Chondrocyte (in vitro differentiated cells): Measurements from ENCODE around the gene AUNIP. TPM values are rescaled to one million over a fixed set of nuclear protein-coding genes. Genes with fewer than 3 reads are reported as not detected.

Experiments used
- DNase-seq: peaks from one replicate; pipeline ENCODE4 v3.0.0; 2021; ENCODE audit warnings: mixed read lengths, low spot score
- H3K27ac Mint-ChIP-seq: one replicate; pipeline ENCODE4 v1.8.0; 2021; ENCODE audit warnings: mild to moderate bottlenecking, moderate library complexity, mixed read lengths; ENCODE audit not compliant: unreplicated experiment
- H3K27me3 Mint-ChIP-seq: 2 replicates; pipeline ENCODE4 v1.8.0; 2021; ENCODE audit warnings: low read depth, mixed read lengths
- H3K36me3 Mint-ChIP-seq: 2 replicates; pipeline ENCODE4 v1.8.0; 2021; ENCODE audit warnings: low read depth, mixed read lengths
- H3K4me1 Mint-ChIP-seq: 2 replicates; pipeline ENCODE4 v1.8.0; 2021; ENCODE audit warnings: low read depth, mild to moderate bottlenecking, mixed read lengths
- H3K4me3 Mint-ChIP-seq: one replicate; pipeline ENCODE4 v1.8.0; 2021; ENCODE audit warnings: mild to moderate bottlenecking, moderate library complexity, mixed read lengths; ENCODE audit not compliant: unreplicated experiment
- H3K9me3 Mint-ChIP-seq: 2 replicates; pipeline ENCODE4 v1.8.0; 2021; ENCODE audit warnings: low read depth, mixed read lengths
- total RNA-seq: library from RNA; stranded (reverse); gene quantifications from 3 replicates; pipeline ENCODE4 v1.2.1, GENCODE V29; 2021
- TF ChIP-seq, protein P1 (sequence below): fragments of 200-600 bp; sonication (generic); IDR thresholded peaks from 2 replicates; pipeline ENCODE4 v1.5.0; 2021; ENCODE audit warnings: antibody characterized with exemption, mild to moderate bottlenecking, moderate library complexity

Gene AUNIP
- total RNA-seq, 1 donor from 2014 or later = 0.80 TPM

DNA sequence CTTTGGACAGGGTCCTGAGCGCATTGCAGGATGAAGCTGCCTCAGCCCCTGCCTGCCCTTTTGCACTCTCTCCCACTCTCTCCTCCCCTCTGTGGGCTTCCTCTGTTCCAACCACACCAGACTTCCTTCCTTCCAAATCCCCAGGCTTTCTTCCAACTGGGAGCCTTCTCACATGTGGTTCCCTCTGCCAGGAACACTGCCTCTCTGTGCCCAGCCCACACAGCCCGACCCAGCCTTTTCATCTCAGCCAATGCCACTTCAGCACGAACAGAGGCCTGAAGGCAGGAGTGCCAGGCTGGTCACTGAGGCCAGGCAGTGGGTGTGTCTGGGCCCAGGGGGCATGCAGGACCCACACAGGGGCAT lies 53.4 kb downstream of the AUNIP start:
- Mint-ChIP-seq H3K9me3 (no peaks in the 10 kb centered on the region), H3K4me3 (no peak overlapping the region), H3K4me1 (peaks cover 41% of the 10 kb centered on the region), H3K27me3 (no peaks in the 10 kb centered on the region), H3K36me3 (peaks cover 9% of the 10 kb centered on the region), H3K27ac (peak overlapping the region; percentile 69)
- TF ChIP-seq, protein P1, sequence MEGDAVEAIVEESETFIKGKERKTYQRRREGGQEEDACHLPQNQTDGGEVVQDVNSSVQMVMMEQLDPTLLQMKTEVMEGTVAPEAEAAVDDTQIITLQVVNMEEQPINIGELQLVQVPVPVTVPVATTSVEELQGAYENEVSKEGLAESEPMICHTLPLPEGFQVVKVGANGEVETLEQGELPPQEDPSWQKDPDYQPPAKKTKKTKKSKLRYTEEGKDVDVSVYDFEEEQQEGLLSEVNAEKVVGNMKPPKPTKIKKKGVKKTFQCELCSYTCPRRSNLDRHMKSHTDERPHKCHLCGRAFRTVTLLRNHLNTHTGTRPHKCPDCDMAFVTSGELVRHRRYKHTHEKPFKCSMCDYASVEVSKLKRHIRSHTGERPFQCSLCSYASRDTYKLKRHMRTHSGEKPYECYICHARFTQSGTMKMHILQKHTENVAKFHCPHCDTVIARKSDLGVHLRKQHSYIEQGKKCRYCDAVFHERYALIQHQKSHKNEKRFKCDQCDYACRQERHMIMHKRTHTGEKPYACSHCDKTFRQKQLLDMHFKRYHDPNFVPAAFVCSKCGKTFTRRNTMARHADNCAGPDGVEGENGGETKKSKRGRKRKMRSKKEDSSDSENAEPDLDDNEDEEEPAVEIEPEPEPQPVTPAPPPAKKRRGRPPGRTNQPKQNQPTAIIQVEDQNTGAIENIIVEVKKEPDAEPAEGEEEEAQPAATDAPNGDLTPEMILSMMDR = no peak
- DNase-seq = no peak

DNA sequence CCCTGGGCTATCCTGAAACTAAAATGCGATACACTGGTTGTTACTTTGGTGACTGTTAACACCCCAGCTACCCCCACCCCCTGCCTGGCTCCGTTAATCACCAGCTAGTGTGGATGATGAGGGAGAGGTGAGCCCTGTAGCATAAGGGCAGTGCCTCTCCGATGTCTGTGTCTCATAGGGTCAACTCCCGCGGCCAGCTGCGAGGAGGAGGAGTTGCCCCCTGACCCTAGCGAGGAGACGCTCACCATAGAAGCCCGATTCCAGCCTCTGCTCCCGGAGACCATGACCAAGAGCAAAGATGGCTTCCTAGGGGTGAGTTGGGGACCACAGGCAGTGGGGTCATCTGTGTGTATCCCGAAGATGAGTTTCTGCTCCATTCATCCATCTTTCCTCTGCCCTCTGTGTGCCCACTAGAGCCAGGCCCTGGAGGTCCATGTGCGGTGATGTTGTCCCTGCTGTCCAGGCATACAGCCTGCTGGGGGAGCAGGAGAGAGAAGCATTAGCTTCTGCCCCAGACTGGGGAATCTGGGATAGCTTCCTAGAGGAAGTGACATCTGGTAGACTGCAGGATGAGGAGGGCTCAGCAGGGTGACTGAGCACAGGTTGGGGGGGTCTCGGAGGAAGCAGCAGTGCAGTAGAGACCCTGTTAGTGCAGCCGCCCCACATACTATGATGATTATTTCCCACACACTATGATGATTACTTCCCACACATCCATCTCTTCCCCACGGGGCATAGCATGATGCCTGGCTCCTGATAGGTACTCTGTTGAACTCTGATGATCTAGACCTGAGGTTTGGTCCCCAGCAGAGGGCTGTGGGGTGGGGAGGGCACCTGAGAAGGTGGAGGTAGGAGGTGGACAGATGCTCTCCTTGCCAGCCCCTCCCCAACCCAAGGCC lies 54.0 kb downstream of the AUNIP start:
- no peaks in the 10 kb centered on the region for H3K9me3 Mint-ChIP-seq
- DNase-seq = no peak
- H3K27ac Mint-ChIP-seq = peak overlapping the region; percentile 69
- TF ChIP-seq, protein P1 = no peak
- H3K4me3 Mint-ChIP-seq = no peak overlapping the region
- H3K36me3 Mint-ChIP-seq = peaks cover 9% of the 10 kb centered on the region
- peaks cover 46% of the 10 kb centered on the region for H3K4me1 Mint-ChIP-seq
- H3K27me3 Mint-ChIP-seq = no peaks in the 10 kb centered on the region

DNA sequence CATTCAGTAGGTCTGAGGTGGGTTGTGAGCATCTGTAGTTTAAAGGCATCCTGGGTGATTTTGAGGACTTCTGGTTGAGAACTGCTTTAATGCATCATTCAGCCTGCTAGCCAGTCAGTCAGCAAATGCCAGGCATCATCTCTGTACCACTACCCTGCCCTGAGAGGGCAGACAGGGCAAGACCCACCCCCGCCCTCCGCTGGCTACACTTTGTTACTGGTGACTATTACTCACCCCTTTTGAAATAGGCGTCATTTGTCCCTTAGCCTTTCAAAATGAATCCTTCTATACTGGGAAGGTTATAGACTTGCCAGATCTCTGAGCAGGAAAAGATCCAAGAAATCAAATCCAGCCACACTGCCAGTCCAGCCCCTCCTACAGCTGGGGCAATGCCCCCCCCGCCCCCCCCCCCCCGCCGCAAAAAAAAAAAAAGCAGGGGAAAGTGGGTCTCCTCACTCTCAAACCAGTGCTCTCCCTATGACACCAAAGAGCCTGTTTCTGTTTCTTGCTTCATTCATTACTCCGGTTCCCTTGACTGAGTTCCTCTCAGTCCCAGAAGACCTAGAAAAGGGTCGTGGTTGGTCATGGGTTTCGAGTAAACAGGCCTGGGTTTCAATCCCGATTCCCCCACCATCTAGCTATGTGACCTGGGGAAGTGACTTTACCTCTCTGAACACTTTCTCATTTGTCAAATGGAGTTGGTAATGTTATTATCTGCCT lies 54.9 kb downstream of the AUNIP start:
- DNase-seq = no peak
- Mint-ChIP-seq H3K27me3 (no peaks in the 10 kb centered on the region), H3K4me1 (peaks cover 50% of the 10 kb centered on the region), H3K9me3 (no peaks in the 10 kb centered on the region), H3K27ac (peak overlapping the region; percentile 8), H3K4me3 (no peak overlapping the region), H3K36me3 (peaks cover 5% of the 10 kb centered on the region)
- TF ChIP-seq, protein P1 = no peak

DNA sequence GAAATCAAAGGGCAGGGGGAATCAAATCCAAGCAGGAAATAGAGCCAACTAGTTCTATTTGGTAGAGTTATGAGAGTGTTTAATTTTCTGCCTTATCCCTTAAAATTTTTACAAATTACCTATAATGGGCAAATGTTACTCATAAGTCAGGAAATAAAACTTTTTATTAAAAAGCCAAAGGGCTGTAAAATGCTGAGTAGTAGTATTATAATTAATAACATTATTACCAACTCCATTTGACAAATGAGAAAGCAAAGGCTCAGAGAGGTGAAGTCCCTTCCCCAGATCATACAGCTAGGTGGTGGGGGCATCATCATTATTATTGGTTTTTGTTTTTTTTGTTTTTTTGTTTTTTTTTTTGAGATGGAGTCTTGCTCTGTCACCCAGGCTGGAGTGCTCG lies 55.9 kb downstream of the AUNIP start:
- TF ChIP-seq, protein P1 = no peak
- Mint-ChIP-seq H3K36me3 (peaks cover 2% of the 10 kb centered on the region), H3K27me3 (no peaks in the 10 kb centered on the region), H3K4me1 (peaks cover 51% of the 10 kb centered on the region), H3K27ac (no peak overlapping the region), H3K9me3 (no peaks in the 10 kb centered on the region), H3K4me3 (no peak overlapping the region)
- no peak for DNase-seq

DNA sequence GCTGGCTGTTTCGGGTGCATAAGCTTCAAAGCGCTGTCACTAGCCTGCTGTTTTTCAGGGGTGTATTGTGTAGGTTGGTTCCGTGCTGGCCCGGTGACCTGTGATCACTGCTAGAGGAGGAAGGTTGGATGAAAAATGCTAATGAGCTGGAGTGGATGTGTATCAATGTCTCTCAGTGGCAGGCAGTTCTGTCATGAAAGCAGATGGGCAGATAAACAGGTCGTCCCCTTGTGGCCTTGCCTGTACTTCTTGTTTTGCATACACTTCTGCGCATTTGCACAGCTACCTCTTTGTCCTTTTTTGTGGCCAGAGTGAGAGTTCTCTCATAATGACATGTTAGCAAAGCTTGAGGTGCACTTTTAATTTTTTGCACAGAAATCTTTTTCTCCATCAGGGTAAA lies 56.3 kb downstream of the AUNIP start:
- TF ChIP-seq, protein P1 = no peak
- DNase-seq = no peak
- H3K4me3 Mint-ChIP-seq = no peak overlapping the region
- no peaks in the 10 kb centered on the region for H3K27me3 Mint-ChIP-seq
- H3K9me3 Mint-ChIP-seq = no peaks in the 10 kb centered on the region
- peaks cover 51% of the 10 kb centered on the region for H3K4me1 Mint-ChIP-seq
- peaks cover 2% of the 10 kb centered on the region for H3K36me3 Mint-ChIP-seq
- H3K27ac Mint-ChIP-seq = no peak overlapping the region
